H1 (cell line): ENCODE measurements around the gene SYT14. TPM values are rescaled to one million over a fixed set of nuclear protein-coding genes. Genes with fewer than 3 reads are reported as not detected.

ENCODE experiments used
- CTCF ChIA-PET: fragments of 300-600 bp; sonication (Branson Sonifier 250); formaldehyde crosslinking; loops from one replicate; lab custom pipeline; 2021; ENCODE audit not compliant: partially characterized antibody; lab: Charles Lee
- POLR2A ChIA-PET: fragments of 300-600 bp; sonication (Branson Sonifier 250); formaldehyde crosslinking; loops from one replicate; lab custom pipeline; 2021; ENCODE audit warnings: inconsistent platforms; ENCODE audit not compliant: partially characterized antibody; lab: Charles Lee
- DNase-seq, 2 experiments: peaks; one replicate each; pipeline versions ENCODE4 v3.0.0 to v3.0.0-alpha.2; 2010 to 2022; ENCODE audit warnings: low spot score in 2 of 2, low read depth in 1 of 2, mixed read lengths in 1 of 2
- FAIRE-seq: peaks from 2 replicates; lab custom pipeline; 2011; peaks lifted over from hg19 to GRCh38; lab: Jason Lieb, UNC
- H2AFZ ChIP-seq: 2 replicates; pipeline ENCODE4 v1.8.1; 2012; ENCODE audit warnings: low read length, inconsistent platforms
- H2AK5ac ChIP-seq: 2 replicates; pipeline ENCODE4 v1.6.1; 2013; ENCODE audit warnings: low read depth, low read length
- H2BK120ac ChIP-seq: replicated peaks from 2 replicates; pipeline ENCODE3; 2013; ENCODE audit warnings: low read depth, low read length, inconsistent platforms
- H2BK12ac ChIP-seq: 2 replicates; pipeline ENCODE4 v1.6.1; 2013; ENCODE audit warnings: low read depth, low read length
- H2BK15ac ChIP-seq: 2 replicates; pipeline ENCODE4 v1.6.1; 2013; ENCODE audit warnings: low read length
- H2BK20ac ChIP-seq: 2 replicates; pipeline ENCODE4 v1.6.1; 2013; ENCODE audit warnings: low read length
- H2BK5ac ChIP-seq: 2 replicates; pipeline ENCODE4 v1.6.1; 2013; ENCODE audit warnings: low read depth, low read length
- H3K14ac ChIP-seq: 2 replicates; pipeline ENCODE4 v1.6.1; 2013; ENCODE audit warnings: inconsistent platforms; ENCODE audit not compliant: insufficient read length
- H3K18ac ChIP-seq: 2 replicates; pipeline ENCODE4 v1.6.1; 2013; ENCODE audit warnings: low read length; ENCODE audit errors: extremely low read depth
- H3K23ac ChIP-seq: 2 replicates; pipeline ENCODE4 v1.6.1; 2013; ENCODE audit warnings: inconsistent platforms; ENCODE audit not compliant: insufficient read length
- H3K23me2 ChIP-seq: 2 replicates; pipeline ENCODE4 v1.6.1; 2013; ENCODE audit warnings: low read depth, low read length
- H3K27ac ChIP-seq: 2 replicates; pipeline ENCODE4 v1.6.1; 2011; ENCODE audit warnings: low read depth, low read length, inconsistent platforms
- H3K27me3 ChIP-seq, 4 experiments: replicated peaks in 1 of 4; 1 replicate in 1 of 4; 2 replicates in 3 of 4; pipeline versions ENCODE4 v1.6.1 to v1.8.1; 2011 to 2013; ENCODE audit warnings: low read length in 3 of 4, mild to moderate bottlenecking in 3 of 4, inconsistent platforms in 2 of 4, mixed read lengths in 2 of 4, moderate library complexity in 1 of 4; ENCODE audit not compliant: control insufficient read depth in 3 of 4, insufficient read depth in 3 of 4; ENCODE audit errors: extremely low read depth in 1 of 4
- H3K36me3 ChIP-seq, 4 experiments: 2 replicates each; pipeline versions ENCODE4 v1.6.1 to v1.8.1; 2011 to 2013; ENCODE audit warnings: mild to moderate bottlenecking in 4 of 4, low read length in 3 of 4, moderate library complexity in 2 of 4, control low read depth in 1 of 4, inconsistent platforms in 1 of 4; ENCODE audit not compliant: insufficient read depth in 4 of 4, control insufficient read depth in 2 of 4
- H3K4ac ChIP-seq: replicated peaks from 2 replicates; pipeline ENCODE3; 2013; ENCODE audit warnings: low read length, low read depth, mixed read lengths, inconsistent platforms; ENCODE audit not compliant: insufficient read length
- H3K4me1 ChIP-seq, 4 experiments: replicated peaks in 1 of 4; 1 replicate in 1 of 4; 2 replicates in 3 of 4; pipeline versions ENCODE4 v1.6.1 to v1.8.1; 2011 to 2013; ENCODE audit warnings: low read length in 3 of 4, inconsistent platforms in 2 of 4, mixed read lengths in 1 of 4; ENCODE audit not compliant: insufficient read depth in 4 of 4, control insufficient read depth in 3 of 4
- H3K4me2 ChIP-seq, 2 experiments: 2 replicates each; pipeline versions ENCODE4 v1.6.1 to v1.8.1; 2011 to 2013; ENCODE audit warnings: low read depth in 2 of 2, low read length in 2 of 2, control low read depth in 1 of 2, inconsistent platforms in 1 of 2, mild to moderate bottlenecking in 1 of 2; ENCODE audit not compliant: insufficient read depth in 1 of 2
- H3K4me3 ChIP-seq, 4 experiments: fragments of 200-600, 300-600 bp in 1 of 4; sonication (generic), shearing (Covaris generic), sonication (Bioruptor Twin) in 1 of 4; 2 replicates each; pipeline versions ENCODE4 v1.5.1 to v1.8.1; 2011 to 2016; ENCODE audit warnings: low read length in 4 of 4, low read depth in 3 of 4, control low read depth in 2 of 4, inconsistent platforms in 2 of 4, mild to moderate bottlenecking in 2 of 4, mixed read lengths in 1 of 4, moderate library complexity in 1 of 4; ENCODE audit not compliant: insufficient read depth in 2 of 4; ENCODE audit errors: extremely low read depth in 1 of 4
- H3K56ac ChIP-seq: replicated peaks from 2 replicates; pipeline ENCODE3; 2013; ENCODE audit warnings: low read depth, mild to moderate bottlenecking, mixed read lengths, low read length, inconsistent platforms; ENCODE audit not compliant: insufficient read length
- H3K79me1 ChIP-seq: 2 replicates; pipeline ENCODE4 v1.6.1; 2013; ENCODE audit warnings: low read depth, low read length, control low read depth
- H3K79me2 ChIP-seq, 2 experiments: 2 replicates each; pipeline versions ENCODE4 v1.6.1 to v1.8.1; 2012 to 2013; ENCODE audit warnings: low read length in 2 of 2, mild to moderate bottlenecking in 2 of 2, inconsistent platforms in 1 of 2; ENCODE audit not compliant: insufficient read depth in 2 of 2, control insufficient read depth in 1 of 2
- H3K9ac ChIP-seq, 4 experiments: replicated peaks in 1 of 4; 1 replicate in 1 of 4; 2 replicates in 3 of 4; pipeline versions ENCODE4 v1.6.1 to v1.8.1; 2011 to 2013; ENCODE audit warnings: low read depth in 3 of 4, low read length in 3 of 4, control low read depth in 2 of 4, mild to moderate bottlenecking in 2 of 4, moderate library complexity in 2 of 4, inconsistent platforms in 1 of 4; ENCODE audit errors: extremely low read depth in 1 of 4
- H3K9me3 ChIP-seq, 2 experiments: 2 replicates each; pipeline versions ENCODE4 v1.6.1 to v1.8.1; 2012 to 2013; ENCODE audit warnings: mild to moderate bottlenecking in 2 of 2, moderate library complexity in 2 of 2, control low read depth in 1 of 2, inconsistent platforms in 1 of 2, low read depth in 1 of 2, low read length in 1 of 2, mixed read lengths in 1 of 2; ENCODE audit not compliant: insufficient read depth in 2 of 2
- H4K20me1 ChIP-seq, 2 experiments: replicated peaks in 1 of 2; 2 replicates each; pipeline versions ENCODE3 to v1.8.1; 2011 to 2013; ENCODE audit warnings: inconsistent platforms in 2 of 2, low read length in 2 of 2, mild to moderate bottlenecking in 1 of 2; ENCODE audit not compliant: insufficient read depth in 2 of 2, control insufficient read depth in 1 of 2
- H4K5ac ChIP-seq: 2 replicates; pipeline ENCODE4 v1.6.1; 2013; ENCODE audit warnings: low read length, low read depth, mixed read lengths, inconsistent platforms; ENCODE audit not compliant: insufficient read length
- H4K8ac ChIP-seq: 2 replicates; pipeline ENCODE4 v1.8.0; 2013; ENCODE audit warnings: mild to moderate bottlenecking, moderate library complexity, low read length, inconsistent platforms; ENCODE audit not compliant: insufficient read depth; ENCODE audit errors: extremely low read depth
- H4K91ac ChIP-seq: replicated peaks from 2 replicates; pipeline ENCODE3; 2013; ENCODE audit warnings: low read length, mixed read lengths, inconsistent platforms; ENCODE audit not compliant: insufficient read length
- BCL11A ChIP-seq, 2 experiments: IDR thresholded peaks; one replicate each; pipeline ENCODE4 v1.6.1; 2011; ENCODE audit warnings: low read depth in 2 of 2, low read length in 2 of 2, mild to moderate bottlenecking in 2 of 2
- EP300 ChIP-seq, 2 experiments: IDR thresholded peaks; 1 replicate in 1 of 2; 2 replicates in 1 of 2; pipeline ENCODE4 v1.6.1; 2011 to 2012; ENCODE audit warnings: low read depth in 2 of 2, low read length in 2 of 2, mild to moderate bottlenecking in 2 of 2, borderline replicate concordance in 1 of 2, inconsistent platforms in 1 of 2, moderate library complexity in 1 of 2
- EZH2 ChIP-seq: fragments of 200-600 bp; sonication (generic); IDR thresholded peaks from 2 replicates; pipeline ENCODE4 v1.7.1; 2012; ENCODE audit warnings: low read depth, mild to moderate bottlenecking, moderate library complexity, low read length, inconsistent platforms; ENCODE audit not compliant: severe bottlenecking
- GTF2F1 ChIP-seq: IDR thresholded peaks from 2 replicates; pipeline ENCODE4 v1.6.1; 2012; ENCODE audit warnings: low read depth, low read length, improper control_type of control experiment, borderline replicate concordance
- JUND ChIP-seq: IDR thresholded peaks from 2 replicates; pipeline ENCODE4 v1.6.1; 2011; ENCODE audit warnings: mild to moderate bottlenecking, improper control_type of control experiment, low read length
- RAD21 ChIP-seq, 2 experiments: IDR thresholded peaks in 1 of 2; conservative IDR thresholded peaks in 1 of 2; 2 replicates each; pipeline ENCODE4 v1.6.1; 2011; ENCODE audit warnings: low read depth in 2 of 2, low read length in 2 of 2, improper control_type of control experiment in 1 of 2, inconsistent platforms in 1 of 2, mild to moderate bottlenecking in 1 of 2, moderate library complexity in 1 of 2
- RFX5 ChIP-seq: IDR thresholded peaks from 2 replicates; pipeline ENCODE4 v1.6.1; 2011; ENCODE audit warnings: low read depth, low read length, improper control_type of control experiment, borderline replicate concordance
- SIRT6 ChIP-seq: IDR thresholded peaks from one replicate; pipeline ENCODE4 v1.7.1; 2012; ENCODE audit warnings: low read length, inconsistent platforms
- SUZ12 ChIP-seq: fragments of 200-600 bp; sonication (generic); IDR thresholded peaks from 2 replicates; pipeline ENCODE4 v1.6.1; 2012; ENCODE audit warnings: mild to moderate bottlenecking, inconsistent platforms, low read length, moderate library complexity, mixed read lengths
- TAF1 ChIP-seq: IDR thresholded peaks from 2 replicates; pipeline ENCODE4 v1.6.1; 2011; ENCODE audit warnings: mild to moderate bottlenecking, low read depth, low read length
- WGBS, 2 experiments: shearing (Covaris generic) in 1 of 2; methylation state at CpG; one replicate each; pipeline versions ENCODE4 v1.1.6 to v1.1.7; 2013 to 2015; ENCODE audit warnings: low lambda C conversion rate in 2 of 2, mixed read lengths in 2 of 2, inconsistent platforms in 1 of 2, low coverage in 1 of 2, missing lambda C conversion rate in 1 of 2; ENCODE audit not compliant: insufficient replicate concordance in 2 of 2, insufficient coverage in 1 of 2, insufficient read length in 1 of 2; ENCODE audit errors: extremely low coverage in 1 of 2, missing lambda C conversion rate in 1 of 2; 5-methylcytosine and 5-hydroxymethylcytosine counted together
- polyA plus RNA-seq, 7 experiments: library from polyadenylated mRNA; depleted of rRNA in 3 of 7; stranded (reverse) in 5 of 7; unstranded in 2 of 7; fragments of >200 nt in 5 of 7; fragments of 200-250 nt in 2 of 7; gene quantifications; 1 replicate in 5 of 7; 2 replicates in 1 of 7; 4 replicates in 1 of 7; pipeline versions ENCODE4 v1.2.1 to v1.2.3, GENCODE V29; 2011 to 2013; ENCODE audit warnings: missing spikeins in 2 of 7, mixed read lengths in 2 of 7
- total RNA-seq: library from RNA; stranded (reverse); fragmentation: NEBNext Ultra II Directional; extraction: Animal tissue kit (Norgen Biotek cat#: 25700); gene quantifications from 2 replicates; pipeline ENCODE4 v1.2.1, GENCODE V29; 2021

Gene SYT14
- total and polyA plus RNA-seq, 2 of the 8 experiments (the other 6 are each of a cell fraction or from before 2014, with no cell fraction given): 2.3 to 18.4 TPM

GRCh38 chr1:209962856-209963255 is 24.8 kb downstream of the SYT14 start:
- POLR2A ChIA-PET: no interaction called here
- FAIRE-seq: no peak
- 88% methylated on average over 1 of the region's 1 CpG; no CpG with 5 or more reads in 1 of the 2 experiments for WGBS, 2 experiments

More at GRCh38 chr1:209962856-209963255, 24.8 kb downstream of the SYT14 start:
- Histone ChIP-seq H3K23me2 (no peaks in the 10 kb centered on the region), H3K56ac (no peak overlapping the region), H3K79me2 (peaks cover 0 to 3% of the 10 kb centered on the region in 2 experiments; a peak in 2 of 4 replicates), H4K5ac (no peak overlapping the region), H3K4ac (no peak overlapping the region), H4K91ac (no peak overlapping the region), H3K14ac (no peak overlapping the region), H3K4me1 (no peaks in the 10 kb centered on the region), H2BK15ac (no peak overlapping the region), H3K27me3 (no peaks in the 10 kb centered on the region), H3K36me3 (no peaks in the 10 kb centered on the region; a peak in 1 of 8 replicates), H4K20me1 (peaks cover 0 to 1% of the 10 kb centered on the region in 2 experiments), H2BK20ac (no peak overlapping the region), H3K18ac (no peak overlapping the region), H3K23ac (no peak overlapping the region), H3K27ac (no peak overlapping the region), H3K9me3 (no peaks in the 10 kb centered on the region), H2AK5ac (no peak overlapping the region), H3K9ac (no peak overlapping the region), H4K8ac (no peak overlapping the region), H2BK120ac (no peak overlapping the region), H3K79me1 (no peaks in the 10 kb centered on the region), H3K4me2 (no peak overlapping the region), H3K4me3 (no peak overlapping the region), H2AFZ (no peak overlapping the region), H2BK5ac (no peak overlapping the region), H2BK12ac (no peak overlapping the region)
- no peak for DNase-seq
- CTCF ChIA-PET: no interaction called here
- TF ChIP-seq EP300 (IDR thresholded peaks at IDR 0.05; ENCODE audit: borderline replicate concordance in 1 of 2, low read depth in 2 of 2, low read length in 2 of 2) (no peak), SIRT6 (no peak), GTF2F1 (no peak), RFX5 (no peak), EZH2 (no peak), BCL11A (IDR thresholded peaks at IDR 0.05; ENCODE audit: low read depth in 2 of 2, low read length in 2 of 2) (no peak), RAD21 (IDR thresholded peaks at IDR 0.05 in 1 of 2, conservative IDR thresholded peaks at IDR 0.05 in 1 of 2; ENCODE audit: low read depth in 2 of 2, low read length in 2 of 2) (no peak), TAF1 (no peak), JUND (no peak), SUZ12 (no peak)
